GM12874 (cell line): ENCODE results near the gene TREML2.

Source experiments
- CTCF ChIP-seq: IDR thresholded peaks from 2 replicates; pipeline ENCODE4 v1.5.1; 2011; ENCODE audit warnings: low read depth, mild to moderate bottlenecking, control low read depth, low read length, moderate library complexity; ENCODE audit not compliant: insufficient read depth

TREML2 gene

GRCh38 chr6:41181566-41181965 is 19.4 kb downstream of the TREML2 start:
- no peak for TF ChIP-seq CTCF

GRCh38 chr6:41179163-41179562 is 21.8 kb downstream of the TREML2 start:
- TF ChIP-seq CTCF: no peak

- TF ChIP-seq CTCF: no peak
Measured at GRCh38 chr6:41177695-41178094, 23.3 kb downstream of the TREML2 start.

- no peak for TF ChIP-seq CTCF
Measured at GRCh38 chr6:41177287-41177686, 23.7 kb downstream of the TREML2 start.

GRCh38 chr6:41176189-41176588 is 24.8 kb downstream of the TREML2 start:
- no peak for TF ChIP-seq CTCF

GRCh38 chr6:41175084-41175483 is 25.9 kb downstream of the TREML2 start:
- no peak for TF ChIP-seq CTCF

GRCh38 chr6:41174610-41175009 is 26.3 kb downstream of the TREML2 start:
- no peak for TF ChIP-seq CTCF

GRCh38 chr6:41171908-41172307 is 29.0 kb downstream of the TREML2 start:
- TF ChIP-seq CTCF: no peak
